NCI-H510A (cell line): ENCODE data around the gene MDK.

ENCODE experiments used
- DNase-seq: peaks from one replicate; lab custom pipeline; 2025; lab: John Stamatoyannopoulos, UW

MDK gene

GRCh38 chr11:46381048-46381818 is at the start of gene MDK:
Gene MDK (plus strand): TSS chr11:46381669. CDS start chr11:46382058, 389 bp downstream.
- DNase-seq: no peak

- no peak for DNase-seq
Measured at GRCh38 chr11:46332093-46332567, 49.3 kb upstream of the MDK start.

GRCh38 chr11:46332568-46333393 is 48.7 kb upstream of the MDK start:
- no peak for DNase-seq

- no peak for DNase-seq
Measured at GRCh38 chr11:46333394-46333947, 48.0 kb upstream of the MDK start.

- DNase-seq: no peak
Measured at GRCh38 chr11:46334211-46334610, 47.3 kb upstream of the MDK start.

- DNase-seq: no peak
Measured at GRCh38 chr11:46335271-46335670, 46.2 kb upstream of the MDK start.

- DNase-seq: no peak
Measured at GRCh38 chr11:46335890-46336562, 45.4 kb upstream of the MDK start.

- DNase-seq: no peak
Measured at GRCh38 chr11:46336563-46337180, 44.8 kb upstream of the MDK start.

GRCh38 chr11:46337626-46338345 is 43.7 kb upstream of the MDK start:
- DNase-seq: no peak

GRCh38 chr11:46338636-46338987 is 42.9 kb upstream of the MDK start:
- no peak for DNase-seq

- no peak for DNase-seq
Measured at GRCh38 chr11:46338988-46339666, 42.3 kb upstream of the MDK start.

GRCh38 chr11:46339816-46340215 is 41.7 kb upstream of the MDK start:
- no peak for DNase-seq

- no peak for DNase-seq
Measured at GRCh38 chr11:46341454-46341853, 40.0 kb upstream of the MDK start.

GRCh38 chr11:46342239-46342638 is 39.2 kb upstream of the MDK start:
- no peak for DNase-seq

- no peak for DNase-seq
Measured at GRCh38 chr11:46343520-46343919, 37.9 kb upstream of the MDK start.

GRCh38 chr11:46345131-46345597 is 36.3 kb upstream of the MDK start:
- no peak for DNase-seq

GRCh38 chr11:46345881-46346484 is 35.5 kb upstream of the MDK start:
- no peak for DNase-seq

- DNase-seq: no peak
Measured at GRCh38 chr11:46346886-46347636, 34.4 kb upstream of the MDK start, which contains the start of gene DGKZ. Gene DGKZ (plus strand): TSS chr11:46347463. CDS start chr11:46347660, 197 bp downstream.

- DNase-seq: no peak
Measured at GRCh38 chr11:46347637-46348311, 33.7 kb upstream of the MDK start.
